Measurements from ENCODE around the gene GNE. TPM values are rescaled to one million over a fixed set of nuclear protein-coding genes. Genes with fewer than 3 reads are reported as not detected.

GNE gene
- total and polyA plus RNA-seq, 2 of the 8 experiments (the other 6 are each of a cell fraction or from before 2014, with no cell fraction given), result 5.1 to 11.1 TPM

DNA sequence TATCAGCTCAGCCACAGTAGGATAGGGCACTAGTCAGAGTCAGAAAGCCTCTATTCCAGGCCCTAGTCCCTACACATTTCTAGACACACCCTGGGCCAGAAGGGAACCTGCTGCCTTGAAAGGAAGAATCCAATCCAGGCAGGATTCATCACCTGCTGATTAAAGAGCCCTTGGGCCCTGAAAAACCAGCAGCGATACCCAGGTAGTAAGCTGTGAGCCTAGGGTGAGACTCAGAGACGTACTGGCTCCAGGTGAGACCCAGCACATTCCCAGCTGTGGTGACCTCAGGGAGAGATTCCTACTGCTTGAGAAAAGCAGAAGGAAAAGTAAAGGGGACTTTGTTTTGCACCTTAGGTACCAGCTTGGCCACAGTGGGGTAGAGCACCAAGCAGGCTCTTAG is 84.4 kb downstream of the GNE start:
- Histone ChIP-seq H3K23ac (ENCODE audit: insufficient read length) (no peak overlapping the region), H3K4me1 (replicated peaks in 1 of 4; ENCODE audit: control insufficient read depth in 3 of 4, insufficient read depth in 4 of 4, low read length in 3 of 4) (no peaks in the 10 kb centered on the region), H3K4me2 (ENCODE audit: insufficient read depth in 1 of 2, low read depth in 2 of 2, low read length in 2 of 2) (no peak overlapping the region), H3K4ac (replicated peaks; ENCODE audit: insufficient read length, low read depth, low read length) (no peak overlapping the region), H2AK5ac (ENCODE audit: low read depth, low read length) (no peak overlapping the region), H3K27ac (ENCODE audit: low read depth, low read length) (no peak overlapping the region), H4K20me1 (replicated peaks in 1 of 2; ENCODE audit: control insufficient read depth in 1 of 2, insufficient read depth in 2 of 2, low read length in 2 of 2) (no peaks in the 10 kb centered on the region), H3K79me1 (ENCODE audit: low read depth, low read length) (no peaks in the 10 kb centered on the region), H3K14ac (ENCODE audit: insufficient read length) (no peak overlapping the region), H3K23me2 (ENCODE audit: low read depth, low read length) (no peaks in the 10 kb centered on the region), H3K56ac (replicated peaks; ENCODE audit: insufficient read length, low read depth, low read length) (no peak overlapping the region), H4K8ac (ENCODE audit: extremely low read depth, insufficient read depth, low read length) (no peak overlapping the region), H3K36me3 (ENCODE audit: control insufficient read depth in 2 of 4, insufficient read depth in 4 of 4, low read length in 3 of 4) (no peaks in the 10 kb centered on the region), H3K9ac (replicated peaks in 1 of 4; ENCODE audit: extremely low read depth in 1 of 4, low read depth in 3 of 4, low read length in 3 of 4) (no peak overlapping the region), H2BK12ac (ENCODE audit: low read depth, low read length) (no peak overlapping the region; the same call in 1 of the 2 replicates), H3K4me3 (ENCODE audit: extremely low read depth in 1 of 4, insufficient read depth in 2 of 4, low read depth in 3 of 4, low read length in 4 of 4) (no peak overlapping the region), H3K18ac (ENCODE audit: extremely low read depth, low read length) (no peak overlapping the region), H2BK120ac (replicated peaks; ENCODE audit: low read depth, low read length) (no peak overlapping the region), H2BK20ac (ENCODE audit: low read length) (no peak overlapping the region), H2AFZ (ENCODE audit: low read length) (no peak overlapping the region), H3K9me3 (ENCODE audit: insufficient read depth in 2 of 2, low read depth in 1 of 2, low read length in 1 of 2) (no peaks in the 10 kb centered on the region), H4K91ac (replicated peaks; ENCODE audit: insufficient read length, low read length) (no peak overlapping the region), H4K5ac (ENCODE audit: insufficient read length, low read depth, low read length) (no peak overlapping the region), H3K79me2 (ENCODE audit: control insufficient read depth in 1 of 2, insufficient read depth in 2 of 2, low read length in 2 of 2) (no peaks in the 10 kb centered on the region), H2BK5ac (ENCODE audit: low read depth, low read length) (no peak overlapping the region), H3K27me3 (replicated peaks in 1 of 4; ENCODE audit: control insufficient read depth in 3 of 4, extremely low read depth in 1 of 4, insufficient read depth in 3 of 4, low read length in 3 of 4) (no peaks in the 10 kb centered on the region), H2BK15ac (ENCODE audit: low read length) (no peak overlapping the region)
- ChIA-PET CTCF (ENCODE audit: partially characterized antibody) (interaction anchor here (0.8 to 1.6 kb wide), 3 partner anchors 10 to 147 kb away, joined by 3 to 7 read pairs (median 5); no protein-coding TSS in a partner anchor), POLR2A (ENCODE audit: partially characterized antibody) (interaction anchor here (1.0 kb wide), 1 partner anchor 72 kb away, joined by 3 read pairs; no protein-coding TSS in a partner anchor)
- DNase-seq (ENCODE audit: low read depth in 1 of 2, low spot score in 2 of 2) (no peak), FAIRE-seq (no peak)
- 91% methylated on average over 2 of the region's 2 CpGs; no CpG with 5 or more reads in 1 of the 2 experiments for WGBS, 2 experiments (ENCODE audit: extremely low coverage in 1 of 2, insufficient coverage in 1 of 2, insufficient read length in 1 of 2, insufficient replicate concordance in 2 of 2, low coverage in 1 of 2, low lambda C conversion rate in 2 of 2, missing lambda C conversion rate in 1 of 2)
- TF ChIP-seq CBX5 (IDR thresholded peaks at IDR 0.05; ENCODE audit: low read depth, low read length) (no peak), SAP30 (IDR thresholded peaks at IDR 0.05; ENCODE audit: insufficient read depth, insufficient replicate concordance, low read length) (no peak), NANOG (IDR thresholded peaks at IDR 0.05; ENCODE audit: insufficient read depth, low read depth, low read length, poor library complexity, severe bottlenecking) (no peak), USF2 (IDR thresholded peaks at IDR 0.05; ENCODE audit: low read length) (no peak), RAD21 (IDR thresholded peaks at IDR 0.05 in 1 of 2, conservative IDR thresholded peaks at IDR 0.05 in 1 of 2; ENCODE audit: low read depth in 2 of 2, low read length in 2 of 2) (no peak), TAF1 (IDR thresholded peaks at IDR 0.05; ENCODE audit: low read depth, low read length) (no peak), MAX (IDR thresholded peaks at IDR 0.05) (no peak), RFX5 (IDR thresholded peaks at IDR 0.05; ENCODE audit: borderline replicate concordance, low read depth, low read length) (no peak), CREB1 (IDR thresholded peaks at IDR 0.05) (no peak), SIRT6 (IDR thresholded peaks at IDR 0.05; ENCODE audit: low read length) (no peak), BCL11A (IDR thresholded peaks at IDR 0.05; ENCODE audit: low read depth in 2 of 2, low read length in 2 of 2) (no peak), SP2 (IDR thresholded peaks at IDR 0.05; ENCODE audit: low read length) (no peak), TAF7 (optimal IDR thresholded peaks at IDR 0.05; ENCODE audit: borderline replicate concordance, low read depth, low read length) (no peak)

Data from H1 (cell line).